A673 (cell line): ENCODE results near the gene ADAMTS19. TPM values are rescaled to one million over a fixed set of nuclear protein-coding genes. Genes with fewer than 3 reads are reported as not detected.

ENCODE experiments used
- BruUV-seq: library from RNA; stranded (reverse); fragments of 400-500 nt; replicated peaks from 2 replicates; lab custom pipeline; 2021; lab: Mats Ljungman, UMichigan
- CTCF ChIA-PET: fragments of 300-600 bp; sonication (Branson Sonifier 250); formaldehyde crosslinking; loops from one replicate; lab custom pipeline; 2022; ENCODE audit warnings: antibody characterized with exemption; lab: Charles Lee
- POLR2A ChIA-PET: fragments of 300-600 bp; sonication (Branson Sonifier 250); formaldehyde crosslinking; loops from one replicate; lab custom pipeline; 2022; ENCODE audit warnings: antibody characterized with exemption; ENCODE audit not compliant: low non-redundant PET; lab: Charles Lee
- DNase-seq: peaks from one replicate; pipeline ENCODE4 v3.0.0-alpha.2; 2015; ENCODE audit warnings: low spot score
- H3K27ac ChIP-seq: fragments of 200-600 bp; sonication (generic); 2 replicates; pipeline ENCODE4 v1.5.1; 2016; ENCODE audit warnings: mixed run types, low read depth, mild to moderate bottlenecking, mixed read lengths, antibody characterized with exemption, low read length; ENCODE audit not compliant: poor library complexity, severe bottlenecking
- H3K27me3 ChIP-seq: fragments of 200-600 bp; sonication (generic); replicated peaks from 2 replicates; pipeline ENCODE4 v1.6.1; 2017; ENCODE audit warnings: mixed run types, low read depth, mild to moderate bottlenecking, mixed read lengths, antibody characterized with exemption, low read length; ENCODE audit not compliant: insufficient read depth, poor library complexity
- H3K36me3 ChIP-seq: fragments of 200-600 bp; sonication (generic); 2 replicates; pipeline ENCODE4 v1.6.1; 2016; ENCODE audit warnings: mixed run types, mild to moderate bottlenecking, mixed read lengths, antibody characterized with exemption, low read length; ENCODE audit not compliant: insufficient read depth, poor library complexity, severe bottlenecking
- H3K4me1 ChIP-seq: fragments of 200-600 bp; sonication (generic); 2 replicates; pipeline ENCODE4 v1.6.1; 2017; ENCODE audit warnings: mixed run types, mild to moderate bottlenecking, mixed read lengths, antibody characterized with exemption, low read length; ENCODE audit not compliant: insufficient read depth, poor library complexity, severe bottlenecking
- H3K4me3 ChIP-seq: fragments of 200-600 bp; sonication (generic); 2 replicates; pipeline ENCODE4 v1.5.1; 2016; ENCODE audit warnings: low read depth, mixed run types, mild to moderate bottlenecking, mixed read lengths, low read length; ENCODE audit not compliant: poor library complexity, severe bottlenecking
- H3K9me3 ChIP-seq: fragments of 200-600 bp; sonication (generic); 2 replicates; pipeline ENCODE4 v1.6.1; 2016; ENCODE audit warnings: mixed run types, low read depth, mild to moderate bottlenecking, mixed read lengths, antibody characterized with exemption, low read length; ENCODE audit not compliant: poor library complexity, severe bottlenecking
- CTCF ChIP-seq: fragments of 300-800, 200-600 bp; sonication (generic); conservative IDR thresholded peaks from 2 replicates; pipeline ENCODE4 v1.5.1; 2017; ENCODE audit warnings: low read depth, mild to moderate bottlenecking, antibody characterized with exemption, low read length, moderate library complexity, mixed read lengths
- EZH2 ChIP-seq: fragments of 200-600 bp; sonication (generic); IDR thresholded peaks from 2 replicates; pipeline ENCODE4 v1.6.1; 2017; ENCODE audit warnings: borderline replicate concordance, low read depth, mild to moderate bottlenecking, mixed read lengths, antibody characterized with exemption, low read length; ENCODE audit not compliant: poor library complexity, severe bottlenecking
- intact Hi-C: fragments of 100-400 bp; cut with micrococcal nuclease; formaldehyde crosslinking; loops from one replicate; pipeline ENCODE4 v1.10.0; 2022; ENCODE audit not compliant: unreplicated experiment
- total RNA-seq: library from RNA; stranded (reverse); gene quantifications from 2 replicates; pipeline ENCODE4 v1.2.3, GENCODE V29; 2021

The ADAMTS19 gene
- total RNA-seq, 1 experiment from 2014 or later, result not detected

DNA sequence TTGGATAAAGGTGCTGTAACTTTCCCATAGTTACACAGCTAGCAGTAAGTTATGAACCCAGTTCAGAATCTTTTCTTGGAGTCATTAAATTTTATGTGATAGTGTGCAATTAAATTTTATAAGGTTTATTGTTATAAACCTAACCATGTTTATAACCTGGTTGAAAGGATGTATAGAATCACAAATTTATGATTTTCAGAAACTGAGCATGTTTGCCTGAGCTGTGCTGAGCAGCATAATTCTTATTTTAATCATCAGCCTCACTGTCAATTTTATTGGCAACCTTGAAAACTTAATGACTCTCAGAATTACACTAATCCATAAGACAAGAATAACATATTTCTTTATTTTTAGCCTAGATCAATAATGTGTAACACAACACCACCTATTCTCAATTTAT is 46.9 kb downstream of the ADAMTS19 start:
- ChIA-PET POLR2A (no interaction called here), CTCF (no interaction called here)
- H3K4me3 ChIP-seq, result no peak overlapping the region
- H3K36me3 ChIP-seq, result no peaks in the 10 kb centered on the region
- H3K27ac ChIP-seq, result no peak overlapping the region
- H3K27me3 ChIP-seq, result peaks cover 3% of the 10 kb centered on the region
- no peak for DNase-seq
- no peaks in the 10 kb centered on the region for H3K9me3 ChIP-seq
- no TSS peak for BruUV-seq
- TF ChIP-seq CTCF (no peak), EZH2 (no peak)
- no peaks in the 10 kb centered on the region for H3K4me1 ChIP-seq
- intact Hi-C loops, result no loop called here

GRCh38 chr5:129507527-129507926 is 47.4 kb downstream of the ADAMTS19 start:
- no peak overlapping the region for H3K27ac ChIP-seq
- CTCF ChIA-PET, result no interaction called here
- no peak overlapping the region for H3K4me3 ChIP-seq
- no peaks in the 10 kb centered on the region for H3K9me3 ChIP-seq
- POLR2A ChIA-PET, result no interaction called here
- intact Hi-C loops, result no loop called here
- peaks cover 3% of the 10 kb centered on the region for H3K27me3 ChIP-seq
- DNase-seq, result no peak
- no peaks in the 10 kb centered on the region for H3K36me3 ChIP-seq
- H3K4me1 ChIP-seq, result no peaks in the 10 kb centered on the region
- BruUV-seq, result no TSS peak
- TF ChIP-seq EZH2 (no peak), CTCF (no peak)

GRCh38 chr5:129508606-129509005 is 48.5 kb downstream of the ADAMTS19 start:
- ChIA-PET POLR2A (no interaction called here), CTCF (no interaction called here)
- TF ChIP-seq CTCF (no peak), EZH2 (no peak)
- Histone ChIP-seq H3K4me3 (no peak overlapping the region), H3K4me1 (no peaks in the 10 kb centered on the region), H3K27me3 (peaks cover 3% of the 10 kb centered on the region), H3K9me3 (no peaks in the 10 kb centered on the region), H3K27ac (no peak overlapping the region), H3K36me3 (no peaks in the 10 kb centered on the region)
- intact Hi-C loops, result no loop called here
- DNase-seq, result no peak
- no TSS peak for BruUV-seq
